ENCODE results near the gene TBC1D22A. TPM values are rescaled to one million over a fixed set of nuclear protein-coding genes. Genes with fewer than 3 reads are reported as not detected.
"Not testable (repeated sequence)": the region's sequence is repeated elsewhere in the genome, so short reads cannot be mapped to it uniquely, and the experiment has no call there.

Gene TBC1D22A
- total RNA-seq, 1 experiment from 2014 or later = 7.2 TPM

DNA sequence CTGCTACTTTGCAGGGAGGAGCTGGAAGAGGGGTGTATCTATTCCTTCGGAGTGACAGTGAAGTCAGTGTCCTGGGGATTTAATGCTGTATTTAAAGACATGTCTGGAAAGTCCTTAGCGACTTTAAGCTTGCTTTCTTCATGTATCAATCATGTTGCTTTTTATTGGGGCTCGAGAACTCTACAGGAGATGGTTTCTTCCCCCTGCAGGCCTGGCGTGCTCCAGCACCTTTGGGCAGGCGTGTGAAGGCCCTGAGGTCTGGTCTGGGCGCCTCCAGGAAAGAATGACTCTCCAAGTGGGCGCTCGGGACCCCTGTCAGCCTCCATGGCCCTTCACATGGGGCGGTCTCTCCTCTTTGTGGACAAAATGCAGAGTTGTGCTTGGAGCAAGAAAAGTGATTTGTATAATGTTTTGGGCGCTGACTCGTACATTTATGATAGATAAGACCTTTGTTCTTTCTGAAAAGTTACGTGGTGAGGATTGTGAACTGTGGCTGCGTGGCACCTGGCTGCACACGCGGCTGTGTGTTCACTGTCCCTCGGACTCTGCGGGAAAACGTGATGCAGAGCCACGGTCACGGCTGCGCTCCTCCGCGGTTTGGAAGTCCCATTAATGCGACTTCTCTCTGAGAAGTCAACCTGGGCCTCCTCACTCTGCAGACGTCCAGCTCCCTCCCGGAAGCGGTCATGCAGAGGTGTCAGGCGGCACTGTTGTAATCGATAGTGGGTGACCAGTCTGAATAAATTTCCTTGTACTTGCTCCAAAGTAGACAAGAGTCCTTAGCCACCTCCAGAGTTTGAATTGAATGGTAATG, 282.5 kb downstream of the TBC1D22A start:
- no peak for DNase-seq (ENCODE audit: low read depth)

- DNase-seq (ENCODE audit: low read depth) = no peak
Observed at GRCh38 chr22:47045691-47046410, 283.4 kb downstream of the TBC1D22A start.

GRCh38 chr22:47046411-47047065, 284.1 kb downstream of the TBC1D22A start:
- no peak for DNase-seq (ENCODE audit: low read depth)

- no peak for DNase-seq (ENCODE audit: low read depth)
Observed at GRCh38 chr22:47047321-47048122, 285.1 kb downstream of the TBC1D22A start.

DNA sequence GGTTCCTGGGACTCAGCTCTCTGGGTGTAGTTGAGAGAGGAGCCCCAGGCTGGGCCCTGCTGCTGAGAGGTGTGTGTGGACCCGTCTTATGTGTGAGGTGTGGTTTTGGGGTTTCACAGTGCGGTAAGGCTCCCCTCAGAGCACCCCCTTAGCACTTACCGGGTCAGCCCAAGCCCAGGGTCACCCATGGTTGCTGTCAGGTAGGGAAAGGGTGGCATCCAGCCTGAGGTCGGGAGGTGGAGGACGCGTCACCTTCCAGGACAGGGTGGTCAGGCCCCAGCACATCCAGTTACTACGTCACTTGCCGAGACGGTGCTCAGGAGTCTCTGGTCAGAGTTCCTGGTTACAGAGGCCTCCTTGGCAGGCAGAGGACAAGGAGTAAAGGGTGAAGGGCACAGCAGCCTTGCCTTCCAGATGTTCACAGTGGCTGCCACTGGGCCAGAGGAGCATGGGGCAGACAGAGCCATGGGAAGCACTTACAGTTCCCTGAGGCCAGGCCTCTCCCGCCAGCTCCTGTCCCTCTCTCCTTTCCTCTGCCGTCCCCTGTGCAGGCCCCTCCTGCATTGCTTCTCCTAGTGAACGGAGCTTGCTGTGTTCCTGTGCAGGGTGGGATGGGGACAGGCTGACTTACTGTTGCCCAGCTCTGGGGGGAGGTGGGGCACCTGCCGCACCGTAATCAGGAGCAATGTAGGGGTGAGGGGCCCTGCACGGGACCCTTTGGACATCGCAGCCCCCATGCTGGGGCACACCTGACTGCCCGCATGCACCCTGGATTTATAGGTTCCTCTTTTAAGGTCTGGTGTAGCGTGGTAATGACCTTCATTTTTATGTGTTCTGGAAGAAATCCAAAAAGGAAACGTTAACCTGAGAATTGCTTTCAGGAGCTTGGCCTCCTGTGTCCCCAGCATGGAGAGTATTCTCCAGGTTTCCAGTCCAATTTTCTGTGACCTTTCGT, 285.9 kb downstream of the TBC1D22A start:
- no peak for DNase-seq (ENCODE audit: low read depth)

DNA sequence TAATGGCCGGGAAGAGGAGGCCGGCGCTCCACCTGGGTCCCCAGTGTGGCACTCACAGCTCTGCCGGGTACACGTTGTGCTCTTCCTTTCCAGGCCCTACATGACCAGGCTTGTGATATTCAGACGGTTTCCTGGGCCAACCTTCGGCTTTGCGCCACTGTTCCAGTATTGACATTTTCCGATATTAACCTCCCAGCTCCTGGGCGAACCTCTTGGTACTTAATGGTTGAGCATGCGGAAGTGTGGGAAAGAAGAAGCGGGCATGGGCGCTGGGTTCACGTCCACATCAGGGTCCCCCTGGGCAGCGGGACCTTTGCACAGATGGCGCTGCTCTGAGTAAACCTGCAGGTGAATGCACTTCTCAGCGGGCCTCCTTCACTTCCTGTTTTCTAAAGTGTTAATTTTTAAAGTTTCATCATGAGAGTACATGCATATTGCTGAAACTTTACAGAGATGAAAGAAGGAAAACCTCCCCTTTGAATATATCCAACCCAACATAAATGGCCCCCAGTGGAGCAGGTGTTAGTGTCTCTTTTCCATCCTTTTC, 286.7 kb downstream of the TBC1D22A start:
- DNase-seq (ENCODE audit: low read depth) = no peak

- not testable (repeated sequence) for DNase-seq (ENCODE audit: low read depth)
Observed at GRCh38 chr22:47049736-47050400, 287.4 kb downstream of the TBC1D22A start.

- no peak for DNase-seq (ENCODE audit: low read depth)
Observed at GRCh38 chr22:47050401-47051051, 288.1 kb downstream of the TBC1D22A start.

DNA sequence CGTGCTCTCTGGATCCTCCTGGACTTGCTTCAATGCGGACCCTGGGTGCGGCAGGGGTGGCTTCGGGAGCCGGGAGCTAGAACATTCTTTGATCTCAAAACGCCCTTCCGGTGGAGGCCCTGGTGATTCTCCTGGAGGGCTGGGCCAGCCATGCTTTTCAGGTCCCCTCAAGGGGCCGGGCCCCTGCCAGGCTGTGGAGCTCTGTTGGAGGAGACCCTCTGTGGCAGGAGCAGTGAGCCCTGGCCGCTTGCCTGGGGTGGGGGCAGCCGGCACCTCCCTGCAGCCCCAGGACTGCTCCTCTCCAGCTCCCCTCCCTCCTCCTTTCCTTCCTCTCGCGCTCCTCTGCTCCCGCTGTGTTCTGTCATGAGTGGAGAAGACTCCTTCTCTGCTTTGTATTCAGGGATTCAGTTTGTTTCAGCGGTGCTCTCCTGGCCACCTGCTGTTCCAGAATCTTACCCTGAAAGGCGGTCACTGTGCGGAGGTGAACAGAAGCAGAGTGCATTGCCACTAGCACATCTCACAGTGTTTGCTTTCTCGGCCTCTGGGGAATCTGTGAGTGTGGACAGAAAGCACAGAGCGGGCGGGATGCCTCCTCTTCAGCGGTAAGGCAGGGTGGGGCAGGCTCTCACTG, 289.1 kb downstream of the TBC1D22A start:
- DNase-seq (ENCODE audit: low read depth) = no peak

GRCh38 chr22:47052236-47053012, 290.0 kb downstream of the TBC1D22A start:
- no peak for DNase-seq (ENCODE audit: low read depth)

DNA sequence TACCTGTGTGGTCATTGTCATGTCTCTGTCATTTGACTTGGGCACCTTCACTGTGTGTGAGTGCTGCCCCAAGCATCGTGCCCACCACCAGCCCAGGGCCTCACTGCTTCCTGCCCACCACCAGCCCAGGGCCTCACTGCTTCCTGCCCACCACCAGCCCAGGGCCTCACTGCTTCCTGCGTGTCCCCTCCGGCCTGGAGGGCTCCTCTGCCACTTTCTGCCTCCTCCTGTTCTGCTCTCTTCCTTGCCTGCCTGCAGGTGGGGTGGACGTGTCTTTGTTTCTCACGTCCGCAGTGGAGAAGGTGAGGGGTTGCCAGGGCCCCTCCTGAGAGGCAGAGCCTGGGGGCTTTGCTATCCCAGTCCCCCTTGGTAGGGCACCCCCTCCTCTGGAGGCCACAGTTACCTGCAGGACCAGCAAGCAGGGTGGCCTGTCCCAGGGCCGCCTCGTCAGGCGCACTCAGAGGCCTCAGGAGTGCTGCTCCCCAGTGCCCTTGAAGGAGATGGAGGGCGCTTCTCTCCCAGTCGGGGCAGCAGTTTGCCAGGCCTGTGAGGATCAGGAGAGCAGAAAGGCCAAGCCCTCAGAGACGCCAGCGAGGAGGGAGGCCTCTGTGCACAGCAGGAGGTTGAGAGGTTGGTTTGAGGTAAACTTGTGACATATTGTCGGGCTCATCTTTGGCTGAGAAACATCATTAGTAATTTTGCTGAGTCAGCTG, 290.7 kb downstream of the TBC1D22A start:
- DNase-seq (ENCODE audit: low read depth) = no peak

DNA sequence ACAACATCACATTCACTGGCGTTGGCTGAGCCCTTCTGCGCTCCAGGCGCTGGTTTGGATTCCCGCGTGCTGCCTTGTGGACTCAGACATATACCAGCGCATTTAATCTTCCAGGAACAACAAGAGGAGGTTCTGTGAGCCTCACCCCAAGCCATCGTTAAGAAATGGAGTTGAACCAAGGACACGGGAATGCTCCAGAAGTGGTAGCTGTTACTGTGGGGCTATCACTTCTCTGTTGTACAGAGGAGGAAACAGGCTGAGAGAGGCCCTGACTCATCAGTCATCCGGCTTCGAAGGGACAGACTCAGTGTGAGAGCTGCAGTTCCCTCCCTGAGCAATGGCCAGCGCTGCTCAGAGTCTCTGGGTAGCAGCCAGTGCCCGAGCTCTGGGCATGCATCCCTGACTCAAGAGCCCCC, 291.3 kb downstream of the TBC1D22A start:
- DNase-seq (ENCODE audit: low read depth) = no peak

- no peak for DNase-seq (ENCODE audit: low read depth)
Observed at GRCh38 chr22:47054231-47055072, 292.0 kb downstream of the TBC1D22A start.

DNA sequence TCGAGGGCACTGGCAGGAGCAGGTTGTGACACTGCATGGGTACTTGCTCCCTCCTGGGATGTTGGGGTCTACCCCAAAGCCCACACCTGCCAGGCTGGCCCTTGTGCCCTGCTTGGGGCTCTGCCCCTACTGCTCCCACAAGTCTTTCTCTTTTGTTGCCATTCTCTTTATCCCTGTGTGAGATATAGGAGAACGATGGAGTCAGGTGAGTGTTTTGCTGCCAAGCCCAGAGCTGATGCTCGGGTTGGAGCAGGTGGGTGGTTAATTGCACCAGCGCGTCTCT, 292.6 kb downstream of the TBC1D22A start:
- no peak for DNase-seq (ENCODE audit: low read depth)

DNA sequence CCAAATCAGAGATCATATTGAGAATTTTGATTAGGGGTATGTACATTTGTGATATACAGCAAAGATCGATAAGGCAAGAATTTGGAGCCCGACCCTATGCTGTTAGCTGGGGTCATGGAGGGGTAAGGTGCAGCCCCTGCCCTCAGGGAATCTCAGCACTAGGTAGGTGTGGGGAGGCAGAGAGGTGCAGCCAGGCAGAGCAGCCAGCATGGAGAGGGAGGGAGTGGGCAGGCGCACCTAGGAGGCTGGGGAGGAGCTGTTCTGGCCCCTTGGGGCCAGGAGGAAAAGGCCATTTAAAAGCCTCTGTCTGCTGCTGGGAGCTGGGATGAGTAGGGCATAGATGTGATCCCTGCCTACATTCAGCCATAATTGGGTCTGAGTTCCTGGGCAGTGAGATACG, 293.0 kb downstream of the TBC1D22A start:
- no peak for DNase-seq (ENCODE audit: low read depth)

DNA sequence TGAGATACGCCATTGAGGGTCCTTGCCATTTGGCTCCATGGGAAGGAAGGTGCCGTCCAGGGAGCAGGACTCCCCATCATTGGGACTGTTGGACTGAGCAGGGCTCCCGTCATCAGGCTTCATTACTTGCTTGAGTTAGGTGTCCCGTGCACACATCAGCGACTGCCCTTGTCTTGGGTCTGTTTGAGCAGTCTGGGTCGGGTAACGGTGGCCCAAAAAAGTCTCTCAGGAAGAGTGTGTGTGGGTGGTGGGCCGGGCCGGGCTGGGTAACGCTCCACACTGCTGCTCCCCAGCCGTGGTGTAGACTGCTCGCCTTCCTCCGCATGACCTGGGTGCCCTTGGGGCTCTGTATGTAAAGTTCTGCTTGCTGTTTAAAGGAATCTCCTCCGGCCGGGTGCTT, 293.5 kb downstream of the TBC1D22A start:
- DNase-seq (ENCODE audit: low read depth) = no peak

- no peak for DNase-seq (ENCODE audit: low read depth)
Observed at GRCh38 chr22:47056361-47056760, 293.9 kb downstream of the TBC1D22A start.

All from RPMI7951 (cell line).